ENCODE measurements around the gene PWP2.
"Not testable (repeated sequence)": the region's sequence is repeated elsewhere in the genome, so short reads cannot be mapped to it uniquely, and the experiment has no call there.

Gene PWP2

GRCh38 chr21:44083631-44084291 lies 23.4 kb upstream of the PWP2 start:
- DNase-seq: no peak

- DNase-seq: no peak
Observed at GRCh38 chr21:44084496-44085241, 22.5 kb upstream of the PWP2 start.

- DNase-seq: no peak
Observed at GRCh38 chr21:44085491-44086321, 21.5 kb upstream of the PWP2 start.

GRCh38 chr21:44086636-44087425 lies 20.4 kb upstream of the PWP2 start:
- DNase-seq: no peak

GRCh38 chr21:44087426-44088400 lies 19.5 kb upstream of the PWP2 start:
- no peak for DNase-seq

GRCh38 chr21:44088401-44088780 lies 18.8 kb upstream of the PWP2 start:
- DNase-seq: no peak

- DNase-seq: no peak
Observed at GRCh38 chr21:44089001-44089911, 17.9 kb upstream of the PWP2 start.

- no peak for DNase-seq
Observed at GRCh38 chr21:44090325-44090724, 16.9 kb upstream of the PWP2 start.

- no peak for DNase-seq
Observed at GRCh38 chr21:44092211-44092610, 15.0 kb upstream of the PWP2 start.

GRCh38 chr21:44093761-44094160 lies 13.4 kb upstream of the PWP2 start:
- no peak for DNase-seq

- no peak for DNase-seq
Observed at GRCh38 chr21:44094832-44095231, 12.4 kb upstream of the PWP2 start.

GRCh38 chr21:44098507-44098906 lies 8.7 kb upstream of the PWP2 start:
- not testable (repeated sequence) for DNase-seq

GRCh38 chr21:44098964-44099363 lies 8.2 kb upstream of the PWP2 start:
- DNase-seq: not testable (repeated sequence)

- DNase-seq: not testable (repeated sequence)
Observed at GRCh38 chr21:44107589-44107988, 390 bp downstream of the PWP2 start.

GRCh38 chr21:44113702-44114371 lies 6.6 kb downstream of the PWP2 start:
- DNase-seq: not testable (repeated sequence)

GRCh38 chr21:44122131-44122530 lies 14.9 kb downstream of the PWP2 start:
- DNase-seq: not testable (repeated sequence)

- DNase-seq: not testable (repeated sequence)
Observed at GRCh38 chr21:44127827-44128226, 20.6 kb downstream of the PWP2 start.

GRCh38 chr21:44133715-44134057 lies 26.5 kb downstream of the PWP2 start:
- not testable (repeated sequence) for DNase-seq

GRCh38 chr21:44134732-44135131 lies 27.5 kb downstream of the PWP2 start:
- DNase-seq: not testable (repeated sequence)

- DNase-seq: not testable (repeated sequence)
Observed at GRCh38 chr21:44138039-44138438, 30.8 kb downstream of the PWP2 start.
